SIG-M5 treated with dmso at 0.1 percent for 504 hours (cell line): Measurements from ENCODE around the gene FLG2.
A peak's percentile ranks its signal among the peaks of the same experiment; 100 is the strongest.

Source experiments
- DNase-seq: peaks from one replicate; lab custom pipeline; 2025; ENCODE audit not compliant: unreplicated experiment; lab: John Stamatoyannopoulos, UW

FLG2 gene

DNA sequence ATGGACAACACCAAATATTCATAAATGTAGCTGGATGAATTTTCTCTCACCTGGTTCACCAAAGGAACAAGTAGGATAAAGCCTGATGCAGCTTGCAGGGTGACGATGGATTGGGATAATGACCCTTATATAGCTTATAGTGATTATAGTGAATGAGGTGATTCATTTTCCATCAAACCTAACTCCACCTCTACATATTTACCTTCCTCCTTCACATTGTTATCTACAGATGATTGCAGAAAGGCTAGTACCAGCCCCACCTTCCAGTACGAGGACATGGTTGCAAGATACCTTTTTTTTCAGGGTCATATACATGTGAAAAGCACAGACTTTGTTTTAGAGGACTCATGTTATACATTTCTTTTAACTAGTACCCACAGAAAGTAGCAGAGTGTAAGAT, at the start of gene FLG2:
TSS of gene FLG2 (minus strand) at position 101 of the 400 bp plus-strand sequence. CDS start 1,122 bp downstream, outside the sequence.
- DNase-seq: no peak

DNA sequence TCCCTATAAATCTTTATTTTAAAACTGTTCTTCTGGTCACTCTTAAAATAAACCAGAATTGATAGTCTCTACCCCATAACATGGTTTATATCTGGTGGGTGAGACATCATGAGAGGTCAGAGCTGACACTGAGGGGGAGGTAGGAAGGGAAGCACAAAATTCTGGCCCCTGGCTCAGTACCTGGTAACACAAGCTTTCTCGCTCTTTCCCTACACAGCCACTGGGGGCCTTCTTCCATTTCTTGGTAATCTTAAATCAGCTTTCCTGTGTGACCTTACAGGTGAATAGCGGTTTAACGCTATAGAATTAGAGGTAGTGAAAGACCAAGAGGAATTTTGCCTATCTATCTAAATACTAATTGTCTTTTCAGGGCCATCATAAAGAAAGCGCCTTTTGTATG, 48.9 kb upstream of the FLG2 start:
- DNase-seq: no peak

DNA sequence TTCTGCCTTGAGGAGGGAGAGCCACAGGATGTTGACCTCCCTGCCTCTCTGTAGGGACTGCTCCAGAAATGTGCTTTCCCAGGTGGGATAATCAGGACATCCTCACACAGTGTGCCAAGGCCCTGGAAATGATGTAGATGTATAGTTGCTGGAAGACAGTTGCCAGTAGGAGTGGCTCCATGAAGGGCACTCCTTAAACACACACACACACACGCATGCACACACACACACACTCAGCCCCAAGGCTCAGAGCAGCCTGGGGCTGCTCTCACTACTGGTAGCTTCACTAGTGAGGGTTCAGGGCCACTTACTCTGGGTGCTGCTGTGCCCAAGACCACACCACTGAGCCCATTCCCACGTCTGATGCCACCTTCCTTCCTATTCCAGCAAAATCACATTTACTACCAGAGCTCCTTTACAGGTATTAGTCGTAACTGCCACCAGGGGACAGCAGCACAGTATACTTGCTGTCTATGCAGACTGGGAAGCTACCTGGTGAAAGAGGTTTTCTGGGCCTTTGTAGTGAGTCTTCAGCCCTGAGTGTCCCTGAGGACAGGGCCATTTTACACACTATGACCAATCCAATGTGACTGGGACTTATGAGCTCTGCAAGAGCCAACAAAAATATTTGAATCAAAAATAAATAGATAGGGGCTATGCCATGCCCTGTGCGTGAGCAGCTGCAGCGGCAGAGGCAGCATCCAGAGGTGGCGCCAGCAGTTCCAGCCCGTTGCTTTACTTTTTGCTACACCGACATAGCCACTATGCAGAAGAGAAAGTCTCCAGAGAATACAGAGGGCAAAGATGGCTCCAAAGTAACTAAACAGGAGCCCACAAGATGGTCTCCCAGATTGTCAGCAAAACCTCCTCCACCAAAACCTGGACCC, 39.2 kb upstream of the FLG2 start:
- peak; percentile 71 for DNase-seq

DNA sequence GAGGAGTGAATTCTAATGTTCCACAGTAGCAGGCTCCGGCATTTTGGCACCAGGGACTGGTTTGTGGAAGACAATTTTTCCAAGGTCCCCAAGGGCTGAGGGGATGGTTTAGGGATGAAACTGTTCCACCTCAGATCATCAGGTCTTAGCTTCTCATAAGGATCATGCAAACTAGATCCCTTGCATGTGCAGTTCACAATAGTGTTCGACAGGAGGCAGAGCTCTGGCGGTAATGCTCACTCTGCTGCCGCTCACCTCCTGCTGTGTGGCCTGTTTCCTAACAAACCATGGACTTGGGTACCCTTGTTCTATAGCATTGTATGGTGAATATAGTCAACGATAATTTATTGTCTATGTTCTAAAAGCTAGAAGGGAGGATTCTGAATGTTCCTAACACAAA, 37.7 kb upstream of the FLG2 start:
- peak; percentile 23 for DNase-seq

DNA sequence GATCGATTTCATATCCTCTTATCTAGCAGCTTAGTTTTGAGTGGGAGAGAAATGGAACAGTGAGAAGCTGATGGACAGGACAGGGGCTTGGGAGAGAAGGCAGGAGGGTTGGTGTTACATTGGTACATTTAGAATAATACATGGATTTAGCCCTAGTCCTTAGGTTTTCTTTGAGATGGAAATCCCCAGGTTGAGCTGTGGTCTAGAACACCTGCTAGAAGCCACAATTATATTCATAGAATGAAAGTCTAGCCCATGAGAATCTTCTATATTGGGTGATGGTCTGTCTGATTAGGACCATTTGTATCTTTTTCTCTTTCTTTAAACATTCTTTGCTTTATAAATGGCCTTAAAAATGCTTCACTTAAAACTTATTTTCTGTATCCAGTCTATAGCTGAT, 34.3 kb upstream of the FLG2 start:
- DNase-seq: no peak

DNA sequence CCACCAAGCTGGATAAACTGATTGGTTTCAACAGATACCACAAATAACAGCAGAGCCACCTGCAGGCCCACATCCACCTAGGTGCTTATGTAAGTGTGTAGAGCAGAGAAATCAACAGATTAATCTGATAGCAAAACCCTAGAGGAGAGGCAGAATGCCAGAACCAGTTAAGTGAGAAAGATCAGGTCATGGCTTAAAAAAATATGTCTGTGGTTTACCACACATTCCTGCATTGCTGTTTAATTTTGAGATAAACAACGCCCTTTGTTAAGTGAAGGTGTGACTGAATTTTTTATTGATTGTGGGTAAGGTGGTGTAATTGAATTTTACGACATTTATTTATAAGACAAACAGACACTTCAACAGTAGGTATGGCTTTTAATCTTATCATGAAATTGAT, 33.1 kb upstream of the FLG2 start:
- peak; percentile 61 for DNase-seq

DNA sequence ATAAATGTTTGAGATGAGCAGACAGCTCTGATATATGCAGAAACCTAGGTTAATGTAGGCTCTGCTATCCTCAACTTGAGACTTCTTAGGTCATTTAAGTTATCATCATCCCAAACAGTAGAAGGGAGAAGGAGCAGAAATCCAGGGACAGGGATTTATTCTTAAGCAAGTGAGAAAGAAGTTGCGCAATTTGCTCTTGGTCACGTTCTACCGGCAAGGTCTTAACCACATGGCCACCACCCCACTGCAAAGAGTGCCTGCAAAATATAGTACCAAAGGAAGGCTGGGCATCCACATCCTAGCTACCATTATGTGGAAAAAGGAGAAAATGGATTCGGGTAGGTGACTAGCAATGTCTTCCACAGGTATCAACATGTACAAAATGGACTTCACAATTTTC, 29.1 kb upstream of the FLG2 start:
- DNase-seq: no peak

DNA sequence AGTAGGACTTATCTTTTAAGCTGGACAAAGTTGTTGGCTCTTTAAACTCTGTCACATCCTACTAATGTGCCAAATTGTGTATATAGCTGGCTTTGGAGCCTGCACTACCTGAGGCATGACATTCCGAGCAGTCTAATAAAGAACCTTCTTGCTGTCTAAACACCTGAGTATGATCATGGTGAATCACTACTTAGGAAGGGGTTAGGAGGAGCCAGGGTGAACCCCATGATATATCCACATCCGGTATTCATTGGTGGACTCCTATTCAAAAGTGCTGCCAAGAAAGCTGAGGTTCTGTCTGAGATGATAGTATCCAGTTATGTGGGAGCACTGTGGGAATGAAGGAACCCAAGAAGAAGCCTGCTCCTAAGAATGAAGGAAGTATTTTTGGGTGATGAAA, 27.1 kb upstream of the FLG2 start:
- DNase-seq: no peak

DNA sequence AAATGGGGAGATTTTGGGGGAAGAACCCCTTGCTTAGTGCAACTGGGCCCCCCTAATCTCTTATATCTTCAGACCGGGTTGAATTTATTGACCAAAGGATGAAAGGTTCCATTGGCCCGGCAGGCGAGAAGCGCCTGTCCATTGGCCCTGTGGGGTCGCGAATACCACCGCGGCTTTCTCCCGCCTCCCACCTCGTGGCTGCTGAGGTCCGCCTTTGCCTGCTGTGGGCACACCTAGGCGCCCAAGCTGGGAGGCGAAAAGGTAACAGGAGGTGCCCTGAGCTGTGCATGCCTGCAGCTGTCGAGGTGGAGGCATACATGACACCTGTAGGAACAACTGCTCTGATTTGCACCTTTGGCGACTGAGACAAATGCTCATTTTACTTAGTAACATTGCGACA, 21.1 kb upstream of the FLG2 start:
- no peak for DNase-seq

DNA sequence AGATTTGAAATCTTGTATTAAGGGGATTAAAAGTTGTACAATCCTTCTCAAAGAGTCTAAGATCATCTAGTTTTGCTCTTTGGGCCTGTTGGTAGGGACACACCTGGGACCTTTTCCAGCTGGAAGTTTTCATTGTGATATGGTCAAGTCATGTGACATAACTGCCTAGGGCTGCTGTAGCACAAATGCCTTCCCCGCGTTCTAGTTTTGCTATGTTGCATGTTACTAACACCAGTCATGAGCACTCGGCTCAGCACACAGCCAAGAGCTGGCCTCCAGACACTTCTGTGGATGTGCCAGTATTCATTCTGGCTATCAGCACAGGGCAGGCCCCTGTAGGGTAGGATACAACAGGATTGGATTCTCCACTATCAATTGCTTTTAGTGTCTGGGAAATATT, 14.6 kb upstream of the FLG2 start:
- DNase-seq: no peak

DNA sequence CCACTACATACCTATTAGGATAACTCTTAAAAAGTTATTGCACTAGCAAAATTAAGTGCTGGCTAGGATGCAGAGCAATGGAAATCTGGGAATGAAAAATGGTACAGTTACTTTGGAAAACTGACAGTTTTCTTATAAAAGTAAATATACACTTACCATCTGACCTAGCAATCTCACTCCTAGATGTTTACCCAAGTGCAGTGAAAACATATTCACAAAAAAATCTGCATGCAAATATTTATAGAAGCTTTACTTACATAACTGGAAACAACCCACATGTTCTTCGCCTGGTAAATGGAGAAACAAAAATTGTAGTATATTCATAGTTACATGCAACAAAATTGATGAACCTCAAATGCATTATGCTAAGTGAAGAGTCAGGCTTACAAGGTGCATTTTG, 12.9 kb upstream of the FLG2 start:
- DNase-seq: no peak

DNA sequence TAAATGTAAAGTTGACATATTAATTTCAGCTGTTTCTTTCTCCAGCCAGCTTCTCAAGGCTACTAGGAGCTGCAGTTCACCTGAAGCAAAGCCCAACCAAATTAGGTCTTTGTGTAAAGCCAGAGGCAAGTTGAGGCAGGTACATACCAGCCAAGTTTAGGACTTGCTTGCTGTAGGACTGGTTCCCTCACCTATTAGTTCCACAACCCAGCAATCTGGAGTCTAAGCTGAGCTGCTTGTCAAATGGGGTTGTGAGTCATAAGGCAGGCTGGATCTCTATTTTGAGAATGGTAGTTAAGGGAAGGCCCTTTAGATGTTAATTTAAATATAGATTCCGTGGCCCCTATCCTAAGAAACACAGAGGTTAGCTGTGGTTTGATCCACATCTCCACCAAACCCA, 7.6 kb upstream of the FLG2 start:
- DNase-seq: no peak

DNA sequence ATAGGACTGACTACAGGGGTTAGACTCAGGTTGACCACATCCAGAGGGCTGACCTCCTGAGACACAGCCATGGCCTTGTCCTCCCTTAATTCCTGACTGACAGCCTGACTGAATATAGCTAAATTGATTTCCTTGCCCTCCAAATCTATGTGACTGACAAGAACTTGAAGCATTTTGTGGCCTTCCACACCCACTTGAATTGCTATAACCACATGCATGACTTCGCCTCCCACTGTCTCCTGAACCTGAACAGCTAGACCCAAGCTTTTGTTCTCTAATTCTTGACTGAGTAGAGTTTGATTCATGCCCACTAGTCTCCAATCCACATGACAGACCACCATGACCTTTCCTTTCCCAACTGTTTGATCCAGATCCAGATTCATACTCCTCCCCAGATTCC, 3.1 kb downstream of the FLG2 start:
- DNase-seq: no peak

DNA sequence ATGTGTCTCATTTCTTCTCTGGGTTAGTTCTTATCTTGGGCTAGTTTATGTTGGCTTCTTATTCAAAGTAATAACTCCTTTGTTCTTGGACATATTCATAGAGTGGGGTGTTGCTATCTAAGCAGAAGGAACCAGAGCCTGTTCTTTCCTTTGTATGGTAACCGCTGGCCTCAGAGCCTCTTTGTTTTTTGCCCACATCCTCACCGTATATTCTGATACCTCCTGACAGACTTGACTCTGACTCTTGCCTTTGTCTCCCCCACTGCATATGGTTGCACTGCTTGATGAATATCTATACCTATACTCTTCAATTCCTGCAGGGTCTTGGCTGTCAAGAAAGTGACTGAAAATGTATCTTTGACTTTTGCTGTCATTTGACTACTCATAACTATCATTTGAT, 10.2 kb downstream of the FLG2 start:
- no peak for DNase-seq

DNA sequence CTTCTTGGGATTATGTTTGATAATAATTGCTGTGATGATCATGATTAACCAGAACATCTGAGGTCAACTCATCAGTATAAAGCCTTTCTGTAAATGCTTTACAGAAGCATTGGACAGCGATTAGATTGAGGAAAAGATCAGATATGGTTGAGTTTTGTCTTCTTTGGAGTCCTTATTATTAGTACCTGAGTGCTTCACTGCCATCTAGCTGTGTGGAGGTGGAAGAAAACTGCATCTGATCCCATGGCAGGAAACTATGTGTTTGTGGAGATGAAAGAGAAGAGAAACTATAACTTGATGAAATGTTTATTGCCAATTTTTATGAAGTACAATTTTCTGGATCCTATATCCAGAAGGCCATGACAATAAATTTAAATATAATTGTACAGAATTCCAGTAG, 11.4 kb downstream of the FLG2 start:
- DNase-seq: peak; percentile 29

DNA sequence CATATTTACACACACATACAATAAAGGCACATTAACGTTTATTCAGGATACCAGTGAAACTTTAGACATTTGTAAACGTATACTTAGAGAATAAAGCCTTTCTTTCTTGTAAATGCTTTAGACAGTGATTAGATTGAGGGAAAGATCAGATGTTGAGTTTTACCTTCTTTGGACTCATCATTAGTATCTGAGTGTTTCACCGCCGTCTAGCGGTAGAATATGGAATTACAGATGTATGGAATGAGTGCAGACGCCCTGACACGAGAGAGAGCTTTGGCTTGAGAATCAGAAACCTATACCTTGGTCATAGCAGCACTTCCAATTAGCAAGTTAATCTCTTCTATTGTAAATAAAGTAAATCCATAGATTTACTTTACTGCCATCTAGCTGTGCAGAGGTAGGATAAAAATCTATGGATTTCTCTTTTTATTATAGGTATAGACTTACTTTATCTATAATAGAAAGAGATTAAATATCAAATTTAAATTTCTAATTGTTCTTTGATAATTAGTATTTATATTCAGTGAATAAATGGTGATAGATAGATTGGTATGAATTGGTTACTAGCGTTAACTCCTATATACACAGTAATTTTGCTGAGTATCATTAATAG, 12.6 kb downstream of the FLG2 start:
- DNase-seq: peak; percentile 63

DNA sequence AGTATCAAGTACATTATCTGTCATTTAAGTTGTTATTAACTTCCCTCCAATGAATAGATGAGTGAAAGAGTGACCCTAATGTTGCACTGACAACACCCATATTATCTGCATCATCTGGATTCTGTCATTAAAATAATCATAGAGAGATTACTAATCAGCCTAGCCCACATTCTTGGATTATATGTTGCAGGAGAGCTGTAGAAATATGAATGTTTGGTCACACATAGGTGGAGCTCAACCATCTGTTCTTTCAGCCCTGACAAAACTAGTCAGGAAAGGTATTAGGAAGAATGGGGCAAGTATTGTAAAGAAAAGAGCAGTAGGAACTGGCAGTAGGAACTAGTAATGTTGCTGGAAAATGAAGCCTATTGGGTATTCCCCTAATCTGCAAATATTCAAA, 15.4 kb downstream of the FLG2 start:
- no peak for DNase-seq

DNA sequence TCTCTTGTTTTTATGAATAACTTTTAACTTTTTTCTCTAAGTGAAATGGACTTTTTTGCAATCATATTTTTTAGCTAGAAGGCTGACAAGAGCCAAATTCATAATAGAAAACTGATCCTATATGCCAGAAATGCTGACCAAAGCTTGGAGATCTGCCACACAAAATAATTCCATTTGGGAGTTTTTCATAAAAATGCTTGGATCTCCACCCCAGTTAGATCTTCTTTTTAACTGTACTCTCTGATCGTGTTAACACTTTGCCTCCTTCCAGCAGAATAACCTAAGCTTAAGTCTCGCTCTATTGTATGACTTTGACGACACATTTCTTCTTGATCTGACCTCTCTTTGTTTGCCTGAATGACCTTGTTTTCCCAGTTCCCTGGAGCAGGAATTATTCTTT, 16.8 kb downstream of the FLG2 start:
- no peak for DNase-seq

DNA sequence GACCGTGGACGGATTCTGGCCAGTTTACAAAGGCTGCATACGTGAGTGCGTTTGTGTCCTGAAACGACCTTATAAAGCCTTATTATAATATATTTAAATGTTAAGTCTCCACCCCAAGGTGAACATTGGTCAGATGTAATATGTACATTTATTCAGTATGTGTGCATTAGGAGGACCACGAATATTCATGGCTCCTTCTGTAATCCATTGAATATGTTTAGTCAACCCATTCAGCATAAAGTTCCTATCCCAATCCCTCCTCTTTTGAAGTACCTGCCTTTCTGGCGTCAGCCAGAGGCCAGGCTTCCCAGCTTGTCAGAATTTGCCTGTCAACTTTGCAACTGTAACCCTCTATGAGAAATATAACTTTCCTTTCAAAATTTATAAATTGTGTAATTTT, 24.4 kb downstream of the FLG2 start:
- no peak for DNase-seq

DNA sequence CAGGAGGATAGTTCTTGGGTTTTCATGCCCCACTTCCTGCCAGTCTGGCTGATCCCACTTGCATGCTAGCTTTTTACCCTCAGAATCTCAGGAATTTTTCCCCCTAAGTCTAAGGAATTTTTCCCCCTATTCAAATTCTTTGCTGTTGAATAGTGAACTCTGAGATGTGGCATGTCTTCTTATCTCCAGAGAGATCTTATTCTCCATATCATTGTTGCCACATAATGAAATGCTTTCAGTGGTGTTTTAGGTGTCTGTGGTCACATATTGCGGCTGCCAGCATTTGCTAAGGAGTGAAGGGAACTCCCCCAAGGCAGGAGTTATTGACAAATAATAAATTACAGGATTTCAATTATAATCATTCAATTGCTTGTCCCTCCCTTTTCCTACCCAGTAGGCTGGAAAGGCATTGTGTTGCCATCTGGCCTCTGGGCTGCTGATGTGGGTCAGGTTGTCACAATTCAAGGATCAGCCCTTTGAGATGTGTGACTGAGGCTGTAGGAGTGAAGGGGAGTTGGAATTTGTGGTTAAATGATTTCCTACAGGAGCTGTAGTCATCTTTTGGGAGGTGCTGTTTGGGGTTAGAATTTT, 30.9 kb downstream of the FLG2 start:
- no peak for DNase-seq

DNA sequence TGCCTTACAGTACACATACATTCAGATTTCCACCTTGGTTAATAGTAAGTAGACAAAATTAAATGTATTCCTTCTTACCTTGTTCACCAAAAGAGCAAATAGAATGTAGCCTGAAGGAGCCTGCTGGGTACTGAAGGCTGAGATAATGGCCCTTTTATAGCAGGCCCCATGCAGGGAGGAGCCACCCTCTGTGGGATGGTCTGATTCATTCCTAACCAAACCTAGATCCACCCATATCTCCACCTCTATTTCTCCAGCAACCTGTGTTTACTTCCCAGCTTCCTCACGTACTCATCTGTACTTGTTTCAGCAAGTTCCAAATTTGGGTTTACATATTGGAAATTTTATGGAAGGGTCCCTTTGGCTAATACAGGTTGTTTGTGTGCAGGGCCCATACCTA, 34.7 kb downstream of the FLG2 start, which contains the start of gene FLG:
TSS of gene FLG (minus strand) at position 129 of the 400 bp plus-strand sequence. CDS start 9,783 bp downstream, outside the sequence.
- no peak for DNase-seq

DNA sequence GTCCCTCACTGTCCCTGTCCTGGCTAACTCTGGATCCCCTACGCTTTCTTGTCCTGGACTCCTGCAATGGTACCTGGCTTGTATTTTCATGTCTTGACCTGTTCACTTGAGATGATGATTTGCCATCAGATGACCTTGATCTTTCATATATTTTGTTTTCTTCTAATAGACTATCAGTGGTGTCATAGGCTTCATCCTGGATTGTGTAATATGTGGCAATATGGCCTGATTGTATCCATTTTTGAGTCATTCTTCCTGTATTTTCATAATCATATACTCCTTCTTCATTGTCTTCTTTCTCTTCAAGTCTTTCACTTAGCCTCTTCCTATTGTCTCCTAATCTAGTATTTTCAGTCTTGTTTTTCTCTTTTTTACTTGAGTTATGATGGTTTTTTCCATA, 45.8 kb downstream of the FLG2 start:
- DNase-seq: peak; percentile 25
